ENCODE measurements around the gene SMPD3.

Gene SMPD3

DNA sequence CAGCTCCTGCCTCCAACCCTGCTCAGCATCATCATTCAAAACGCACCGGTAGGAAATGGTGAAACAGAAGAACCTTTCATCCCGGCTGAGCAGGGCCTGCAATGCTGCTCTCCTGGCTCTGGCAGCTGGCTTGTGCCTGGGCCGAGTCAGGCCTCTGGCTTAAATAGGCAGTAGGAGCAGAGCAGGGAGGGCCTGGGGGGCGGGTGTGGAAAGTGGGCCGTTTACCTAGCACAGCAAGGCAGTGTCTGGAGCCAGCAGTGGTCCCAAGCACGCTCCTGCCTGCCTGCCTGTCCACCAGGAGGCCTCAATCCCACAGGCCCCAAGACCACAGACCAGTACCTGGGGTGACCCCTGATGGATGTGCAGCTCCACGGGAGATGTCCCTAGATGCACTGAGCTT is 59.3 kb downstream of the SMPD3 start:
- no peak overlapping the region for H3K9ac ChIP-seq (ENCODE audit: low read length in 5 of 5)
- no peaks in the 10 kb centered on the region for H3K27me3 ChIP-seq (ENCODE audit: control insufficient read depth in 5 of 5, insufficient read depth in 4 of 5, low read length in 5 of 5)
- H3K36me3 ChIP-seq (ENCODE audit: control insufficient read depth in 5 of 5, insufficient read depth in 5 of 5, low read length in 5 of 5) = no peaks in the 10 kb centered on the region
- H3K4me3 ChIP-seq (ENCODE audit: low read depth in 1 of 5, low read length in 5 of 5) = no peak overlapping the region
- no peaks in the 10 kb centered on the region for H3K9me3 ChIP-seq (ENCODE audit: control insufficient read depth in 5 of 5, low read length in 5 of 5)
- no peak overlapping the region for H3K27ac ChIP-seq (ENCODE audit: low read depth, low read length)
- peaks cover 0 to 5% (median 0%) of the 10 kb centered on the region in 5 donors for H3K4me1 ChIP-seq (ENCODE audit: control insufficient read depth in 5 of 5, insufficient read depth in 5 of 5, low read length in 5 of 5)

GRCh38 chr16:68388124-68388523 is 60.2 kb downstream of the SMPD3 start:
- Histone ChIP-seq H3K27ac (ENCODE audit: low read depth, low read length) (no peak overlapping the region), H3K4me1 (ENCODE audit: control insufficient read depth in 5 of 5, insufficient read depth in 5 of 5, low read length in 5 of 5) (peaks cover 0 to 5% (median 0%) of the 10 kb centered on the region in 5 donors), H3K9ac (ENCODE audit: low read length in 5 of 5) (no peak overlapping the region), H3K9me3 (ENCODE audit: control insufficient read depth in 5 of 5, low read length in 5 of 5) (no peaks in the 10 kb centered on the region), H3K36me3 (ENCODE audit: control insufficient read depth in 5 of 5, insufficient read depth in 5 of 5, low read length in 5 of 5) (no peaks in the 10 kb centered on the region), H3K4me3 (ENCODE audit: low read depth in 1 of 5, low read length in 5 of 5) (no peak overlapping the region), H3K27me3 (ENCODE audit: control insufficient read depth in 5 of 5, insufficient read depth in 4 of 5, low read length in 5 of 5) (no peaks in the 10 kb centered on the region)

GRCh38 chr16:68387301-68387700 is 61.0 kb downstream of the SMPD3 start:
- Histone ChIP-seq H3K9me3 (ENCODE audit: control insufficient read depth in 5 of 5, low read length in 5 of 5) (no peaks in the 10 kb centered on the region), H3K4me3 (ENCODE audit: low read depth in 1 of 5, low read length in 5 of 5) (no peak overlapping the region), H3K9ac (ENCODE audit: low read length in 5 of 5) (no peak overlapping the region), H3K36me3 (ENCODE audit: control insufficient read depth in 5 of 5, insufficient read depth in 5 of 5, low read length in 5 of 5) (no peaks in the 10 kb centered on the region), H3K27ac (ENCODE audit: low read depth, low read length) (no peak overlapping the region), H3K4me1 (ENCODE audit: control insufficient read depth in 5 of 5, insufficient read depth in 5 of 5, low read length in 5 of 5) (peaks cover 0 to 5% (median 0%) of the 10 kb centered on the region in 5 donors), H3K27me3 (ENCODE audit: control insufficient read depth in 5 of 5, insufficient read depth in 4 of 5, low read length in 5 of 5) (no peaks in the 10 kb centered on the region)

- Histone ChIP-seq H3K4me3 (ENCODE audit: low read depth in 1 of 5, low read length in 5 of 5) (no peak overlapping the region), H3K27ac (ENCODE audit: low read depth, low read length) (no peak overlapping the region), H3K9ac (ENCODE audit: low read length in 5 of 5) (no peak overlapping the region), H3K9me3 (ENCODE audit: control insufficient read depth in 5 of 5, low read length in 5 of 5) (no peaks in the 10 kb centered on the region), H3K4me1 (ENCODE audit: control insufficient read depth in 5 of 5, insufficient read depth in 5 of 5, low read length in 5 of 5) (peaks cover 0 to 5% (median 0%) of the 10 kb centered on the region in 5 donors), H3K27me3 (ENCODE audit: control insufficient read depth in 5 of 5, insufficient read depth in 4 of 5, low read length in 5 of 5) (no peaks in the 10 kb centered on the region), H3K36me3 (ENCODE audit: control insufficient read depth in 5 of 5, insufficient read depth in 5 of 5, low read length in 5 of 5) (no peaks in the 10 kb centered on the region)
Measured at GRCh38 chr16:68386628-68387027, 61.7 kb downstream of the SMPD3 start.

DNA sequence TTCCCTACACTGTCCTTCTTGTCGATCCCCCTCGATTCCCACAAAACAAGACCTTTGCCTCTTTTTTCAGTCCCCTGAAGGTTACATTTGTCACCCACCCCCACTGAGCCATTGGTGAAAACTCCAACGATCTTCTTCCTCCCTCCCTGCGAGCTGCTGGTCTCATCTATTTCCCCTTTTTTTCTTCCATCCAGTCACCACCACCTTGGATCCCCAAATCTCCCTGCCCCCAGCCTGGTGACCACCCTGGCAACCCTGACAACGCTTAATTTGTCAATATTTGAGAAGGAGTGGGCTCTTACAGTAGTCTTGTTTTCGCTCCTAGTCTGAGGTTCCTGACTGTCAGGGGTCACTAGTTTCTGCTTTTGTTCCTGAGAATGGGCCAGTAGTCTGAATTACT is 62.9 kb downstream of the SMPD3 start:
- Histone ChIP-seq H3K36me3 (ENCODE audit: control insufficient read depth in 5 of 5, insufficient read depth in 5 of 5, low read length in 5 of 5) (no peaks in the 10 kb centered on the region), H3K27ac (ENCODE audit: low read depth, low read length) (no peak overlapping the region), H3K4me3 (ENCODE audit: low read depth in 1 of 5, low read length in 5 of 5) (no peak overlapping the region), H3K9ac (ENCODE audit: low read length in 5 of 5) (no peak overlapping the region), H3K4me1 (ENCODE audit: control insufficient read depth in 5 of 5, insufficient read depth in 5 of 5, low read length in 5 of 5) (peaks cover 0 to 5% (median 0%) of the 10 kb centered on the region in 5 donors), H3K9me3 (ENCODE audit: control insufficient read depth in 5 of 5, low read length in 5 of 5) (no peaks in the 10 kb centered on the region), H3K27me3 (ENCODE audit: control insufficient read depth in 5 of 5, insufficient read depth in 4 of 5, low read length in 5 of 5) (no peaks in the 10 kb centered on the region)

- H3K9me3 ChIP-seq (ENCODE audit: control insufficient read depth in 5 of 5, low read length in 5 of 5) = no peaks in the 10 kb centered on the region
- no peak overlapping the region for H3K4me3 ChIP-seq (ENCODE audit: low read depth in 1 of 5, low read length in 5 of 5)
- no peaks in the 10 kb centered on the region for H3K36me3 ChIP-seq (ENCODE audit: control insufficient read depth in 5 of 5, insufficient read depth in 5 of 5, low read length in 5 of 5)
- H3K27me3 ChIP-seq (ENCODE audit: control insufficient read depth in 5 of 5, insufficient read depth in 4 of 5, low read length in 5 of 5) = no peaks in the 10 kb centered on the region
- no peak overlapping the region for H3K27ac ChIP-seq (ENCODE audit: low read depth, low read length)
- no peak overlapping the region for H3K9ac ChIP-seq (ENCODE audit: low read length in 5 of 5)
- peaks cover 0 to 5% (median 0%) of the 10 kb centered on the region in 5 donors for H3K4me1 ChIP-seq (ENCODE audit: control insufficient read depth in 5 of 5, insufficient read depth in 5 of 5, low read length in 5 of 5)
Measured at GRCh38 chr16:68384288-68385161, 63.8 kb downstream of the SMPD3 start.

DNA sequence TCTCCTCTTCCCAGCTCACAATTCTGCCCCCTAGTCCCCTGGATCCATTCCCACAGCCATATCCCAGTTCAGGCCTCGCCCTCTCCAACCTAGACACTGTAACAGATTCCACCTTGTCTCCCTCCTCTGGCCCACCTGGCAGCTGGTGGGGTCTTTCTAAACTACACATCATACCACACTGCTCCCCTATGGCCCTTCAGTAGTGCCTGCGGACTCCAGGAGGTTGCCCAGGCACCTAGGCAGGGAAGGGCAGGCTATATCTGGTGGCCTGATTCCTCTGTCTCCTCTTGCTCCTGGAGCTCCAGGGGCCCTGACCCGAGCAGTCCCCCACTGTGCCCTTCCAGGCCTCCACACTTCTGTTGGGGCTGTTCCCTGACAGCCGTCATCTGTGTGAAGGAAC is 64.5 kb downstream of the SMPD3 start:
- H3K4me1 ChIP-seq (ENCODE audit: control insufficient read depth in 5 of 5, insufficient read depth in 5 of 5, low read length in 5 of 5) = peaks cover 0 to 5% (median 0%) of the 10 kb centered on the region in 5 donors
- H3K27me3 ChIP-seq (ENCODE audit: control insufficient read depth in 5 of 5, insufficient read depth in 4 of 5, low read length in 5 of 5) = no peaks in the 10 kb centered on the region
- H3K36me3 ChIP-seq (ENCODE audit: control insufficient read depth in 5 of 5, insufficient read depth in 5 of 5, low read length in 5 of 5) = no peaks in the 10 kb centered on the region
- no peak overlapping the region for H3K27ac ChIP-seq (ENCODE audit: low read depth, low read length)
- H3K9ac ChIP-seq (ENCODE audit: low read length in 5 of 5) = no peak overlapping the region
- H3K9me3 ChIP-seq (ENCODE audit: control insufficient read depth in 5 of 5, low read length in 5 of 5) = no peaks in the 10 kb centered on the region
- H3K4me3 ChIP-seq (ENCODE audit: low read depth in 1 of 5, low read length in 5 of 5) = no peak overlapping the region

GRCh38 chr16:68382296-68382718 is 66.0 kb downstream of the SMPD3 start:
- Histone ChIP-seq H3K4me1 (ENCODE audit: control insufficient read depth in 5 of 5, insufficient read depth in 5 of 5, low read length in 5 of 5) (peaks cover 0 to 13% (median 0%) of the 10 kb centered on the region in 5 donors), H3K9ac (ENCODE audit: low read length in 5 of 5) (no peak overlapping the region), H3K27ac (ENCODE audit: low read depth, low read length) (no peak overlapping the region), H3K4me3 (ENCODE audit: low read depth in 1 of 5, low read length in 5 of 5) (no peak overlapping the region), H3K27me3 (ENCODE audit: control insufficient read depth in 5 of 5, insufficient read depth in 4 of 5, low read length in 5 of 5) (no peaks in the 10 kb centered on the region), H3K36me3 (ENCODE audit: control insufficient read depth in 5 of 5, insufficient read depth in 5 of 5, low read length in 5 of 5) (no peaks in the 10 kb centered on the region), H3K9me3 (ENCODE audit: control insufficient read depth in 5 of 5, low read length in 5 of 5) (no peaks in the 10 kb centered on the region)

- H3K9me3 ChIP-seq (ENCODE audit: control insufficient read depth in 5 of 5, low read length in 5 of 5) = no peaks in the 10 kb centered on the region
- no peak overlapping the region for H3K4me3 ChIP-seq (ENCODE audit: low read depth in 1 of 5, low read length in 5 of 5)
- no peak overlapping the region for H3K9ac ChIP-seq (ENCODE audit: low read length in 5 of 5)
- no peaks in the 10 kb centered on the region for H3K27me3 ChIP-seq (ENCODE audit: control insufficient read depth in 5 of 5, insufficient read depth in 4 of 5, low read length in 5 of 5)
- peaks cover 0 to 18% (median 0%) of the 10 kb centered on the region in 5 donors for H3K4me1 ChIP-seq (ENCODE audit: control insufficient read depth in 5 of 5, insufficient read depth in 5 of 5, low read length in 5 of 5)
- H3K36me3 ChIP-seq (ENCODE audit: control insufficient read depth in 5 of 5, insufficient read depth in 5 of 5, low read length in 5 of 5) = no peaks in the 10 kb centered on the region
- no peak overlapping the region for H3K27ac ChIP-seq (ENCODE audit: low read depth, low read length)
Measured at GRCh38 chr16:68381363-68381724, 67.0 kb downstream of the SMPD3 start.

- H3K27me3 ChIP-seq (ENCODE audit: control insufficient read depth in 5 of 5, insufficient read depth in 4 of 5, low read length in 5 of 5) = no peaks in the 10 kb centered on the region
- no peak overlapping the region for H3K9ac ChIP-seq (ENCODE audit: low read length in 5 of 5)
- H3K4me3 ChIP-seq (ENCODE audit: low read depth in 1 of 5, low read length in 5 of 5) = no peak overlapping the region
- H3K4me1 ChIP-seq (ENCODE audit: control insufficient read depth in 5 of 5, insufficient read depth in 5 of 5, low read length in 5 of 5) = peaks cover 0 to 23% (median 0%) of the 10 kb centered on the region in 5 donors
- no peaks in the 10 kb centered on the region for H3K9me3 ChIP-seq (ENCODE audit: control insufficient read depth in 5 of 5, low read length in 5 of 5)
- no peaks in the 10 kb centered on the region for H3K36me3 ChIP-seq (ENCODE audit: control insufficient read depth in 5 of 5, insufficient read depth in 5 of 5, low read length in 5 of 5)
- no peak overlapping the region for H3K27ac ChIP-seq (ENCODE audit: low read depth, low read length)
Measured at GRCh38 chr16:68380676-68381362, 67.5 kb downstream of the SMPD3 start.

Measured in subcutaneous abdominal adipose tissue (tissue), 5 donors.